HG02588 (cell line): ENCODE results near the gene RPRD1A.
"Not testable (repeated sequence)": the region's sequence is repeated elsewhere in the genome, so short reads cannot be mapped to it uniquely, and the experiment has no call there.

ENCODE experiments used
- ATAC-seq: cut with Tn5 transposase; IDR thresholded peaks from one replicate; pipeline ENCODE4 v1.9.1; 2021; ENCODE audit warnings: mild to moderate bottlenecking, moderate library complexity; ENCODE audit not compliant: unreplicated experiment

The RPRD1A gene

DNA sequence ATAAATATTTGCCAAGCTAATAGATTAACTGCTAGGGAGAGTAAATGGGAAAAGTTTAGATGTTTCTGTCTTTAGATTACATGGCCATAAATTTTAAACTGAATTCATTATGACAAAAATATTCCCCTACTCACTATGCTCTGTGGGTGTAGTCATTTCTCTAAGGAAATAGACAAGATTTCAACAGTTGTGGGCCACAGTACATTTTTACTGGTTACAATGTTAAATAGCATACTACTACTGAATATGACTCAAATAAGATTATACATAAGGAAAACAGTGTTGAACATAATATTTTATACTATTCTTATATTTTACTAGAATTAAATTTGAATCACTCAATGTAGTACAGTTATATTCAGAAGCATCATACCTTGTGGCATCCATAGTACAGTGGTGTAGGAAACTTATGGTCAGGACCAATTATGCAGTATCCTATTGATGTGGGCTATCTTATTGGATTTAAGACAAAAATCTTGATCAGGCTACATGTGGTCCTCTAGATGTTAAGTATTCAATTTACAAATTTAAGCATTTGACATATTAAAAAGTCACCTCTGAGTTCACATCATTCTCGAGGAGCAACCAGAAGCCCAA lies 33.0 kb downstream of the RPRD1A start:
- ATAC-seq, result no peak

DNA sequence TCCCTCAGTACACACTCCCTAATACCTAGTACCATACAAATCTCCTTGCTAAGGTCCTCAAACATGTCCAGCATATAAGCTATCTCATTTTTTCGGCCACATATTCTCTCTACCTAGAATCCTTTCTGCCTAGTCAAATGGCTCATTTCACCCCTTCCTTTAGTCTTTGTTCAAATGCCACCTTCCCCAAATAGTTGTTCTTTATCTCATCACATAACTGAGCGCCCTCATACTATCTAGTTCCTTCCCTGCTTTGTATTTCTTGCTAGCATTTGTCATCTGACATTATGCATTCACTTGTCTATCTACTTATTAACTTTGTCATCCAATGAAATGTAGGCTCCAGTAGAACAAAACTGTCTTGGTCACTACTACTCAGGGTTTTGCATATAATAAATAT lies 35.5 kb downstream of the RPRD1A start:
- no peak for ATAC-seq

DNA sequence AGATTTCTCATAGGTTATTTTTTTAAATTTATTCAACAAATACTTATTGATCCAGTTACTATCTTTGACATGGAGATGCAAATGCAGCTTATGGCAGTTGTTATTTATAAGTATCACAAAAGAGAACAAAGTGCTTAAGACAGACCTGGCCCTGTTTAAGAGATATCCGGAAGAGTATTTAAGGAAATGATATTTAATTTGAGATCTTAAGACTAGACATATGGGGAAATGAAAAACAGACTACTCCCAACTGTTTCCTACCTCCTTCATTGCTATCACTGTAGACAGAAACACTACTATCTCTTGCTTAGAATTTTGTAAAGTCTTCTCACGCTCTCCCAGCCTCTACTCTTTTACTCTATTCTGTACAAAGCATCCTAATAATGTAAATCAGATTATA lies 36.0 kb downstream of the RPRD1A start:
- no peak for ATAC-seq

DNA sequence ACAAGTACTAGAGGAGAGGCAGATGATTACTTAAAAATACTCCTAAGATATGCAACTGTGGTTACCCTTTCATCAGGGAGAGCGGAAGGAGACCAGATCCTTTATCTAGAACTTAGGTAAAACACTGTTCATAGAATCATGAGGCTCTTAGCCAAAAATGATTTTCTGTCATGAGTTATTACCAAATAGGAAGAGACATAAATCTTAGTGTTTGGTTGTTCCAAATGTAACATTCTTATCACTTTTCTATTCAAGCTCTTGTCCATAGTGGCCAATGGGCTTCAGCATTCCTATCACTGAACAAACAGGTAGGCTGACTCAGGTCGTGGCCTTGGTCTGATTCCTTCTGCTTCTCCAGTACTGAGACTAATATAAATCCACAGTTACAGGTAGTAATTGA lies 38.5 kb downstream of the RPRD1A start:
- no peak for ATAC-seq

DNA sequence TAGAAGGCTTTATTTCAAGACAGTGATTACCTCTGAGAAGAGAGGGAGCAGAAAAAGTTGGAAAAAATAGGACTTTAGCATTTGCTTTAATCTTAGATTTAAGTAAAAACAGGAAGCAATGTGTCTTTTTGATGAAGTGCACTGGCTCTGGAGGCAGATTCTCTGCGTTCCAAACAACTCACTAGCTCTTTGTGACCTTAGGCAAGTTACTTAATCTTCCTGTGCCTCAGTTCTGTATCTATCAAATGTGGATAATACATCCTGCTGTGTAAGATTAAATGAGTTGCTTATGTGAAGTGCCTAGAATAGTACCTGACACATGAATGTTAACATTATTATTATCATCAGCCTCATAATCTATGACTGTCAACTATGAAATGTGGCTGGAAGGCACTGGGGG lies 42.3 kb downstream of the RPRD1A start:
- ATAC-seq, result no peak

DNA sequence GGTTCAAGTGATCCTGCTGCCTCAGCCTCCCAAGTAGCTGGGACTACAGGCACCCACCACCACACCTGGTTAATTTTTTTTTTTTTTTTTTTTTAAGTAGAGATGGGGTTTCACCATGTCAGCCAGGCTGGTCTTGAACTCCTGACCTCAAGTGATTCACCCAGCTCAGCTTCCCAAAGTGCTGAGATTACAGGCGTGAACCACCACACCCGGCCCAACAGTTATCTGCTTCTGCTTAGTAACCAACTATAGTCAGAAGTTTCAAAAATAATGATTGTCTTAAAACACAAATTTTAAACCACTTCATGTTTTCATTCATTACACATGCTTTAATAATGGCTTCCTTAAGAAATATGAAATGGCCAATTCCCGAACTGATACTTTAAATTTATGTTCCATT lies 43.1 kb downstream of the RPRD1A start:
- ATAC-seq, result not testable (repeated sequence)

DNA sequence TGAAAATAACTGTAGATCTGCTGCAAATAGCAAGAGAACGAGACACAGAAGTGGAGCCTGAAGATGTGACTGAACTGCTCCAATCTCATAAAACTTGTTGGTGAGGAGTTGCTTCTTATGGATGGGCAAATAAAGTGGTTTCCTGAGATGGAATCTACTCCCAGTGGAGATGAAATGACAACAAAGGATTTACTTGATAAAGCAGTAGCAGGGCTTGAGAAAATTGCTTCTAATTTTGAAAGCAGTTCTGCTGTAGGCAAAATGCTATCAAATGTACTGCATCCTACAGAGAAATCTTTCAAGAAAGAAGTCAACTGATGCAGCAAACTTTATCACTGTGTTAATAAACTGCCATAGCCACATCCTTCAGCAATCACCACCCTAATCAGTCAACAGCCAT lies 44.0 kb downstream of the RPRD1A start:
- ATAC-seq, result no peak

DNA sequence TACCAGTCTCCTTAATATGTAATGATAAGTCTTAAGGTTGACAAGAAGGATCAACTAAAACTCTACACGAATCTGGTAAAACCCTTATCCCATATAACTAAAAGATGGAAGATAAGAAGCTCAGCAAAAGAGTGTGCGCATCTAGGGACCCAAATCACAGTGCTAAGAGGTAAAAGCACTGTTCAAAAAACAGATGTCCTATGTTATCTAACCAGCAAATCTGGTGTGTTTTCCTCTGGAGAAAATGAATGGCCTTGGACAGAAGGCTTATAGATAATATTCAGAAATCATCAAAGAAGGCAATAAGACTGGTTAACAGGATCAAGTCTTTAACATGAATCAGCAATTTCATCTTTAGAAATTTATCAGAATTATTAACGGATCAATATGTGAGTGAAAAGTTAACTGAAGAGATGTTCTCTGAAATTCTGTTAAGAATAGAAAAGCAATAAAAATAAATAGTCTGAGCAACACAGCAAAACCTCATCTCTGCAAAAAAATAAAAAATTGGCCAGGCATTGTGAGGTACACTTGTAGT lies 47.1 kb downstream of the RPRD1A start:
- ATAC-seq, result no peak

DNA sequence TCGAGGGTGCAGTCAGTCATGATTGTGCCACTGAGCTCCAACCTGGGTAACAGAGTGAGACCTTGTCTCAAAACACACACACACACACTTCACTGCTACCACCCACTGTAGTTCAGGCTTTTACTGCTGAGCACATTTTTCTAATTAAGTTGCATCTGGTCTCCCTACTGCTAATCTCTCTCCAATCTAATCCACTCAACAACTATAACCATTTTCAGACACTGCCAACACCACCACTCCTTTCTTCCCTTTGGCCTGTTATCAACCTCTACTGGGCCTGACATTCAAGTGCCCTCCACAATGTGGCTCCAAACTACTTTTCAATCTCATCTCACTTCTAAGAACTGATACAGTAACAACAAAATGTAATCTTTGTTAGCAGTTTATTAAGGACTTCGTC lies 50.1 kb downstream of the RPRD1A start:
- ATAC-seq, result no peak

DNA sequence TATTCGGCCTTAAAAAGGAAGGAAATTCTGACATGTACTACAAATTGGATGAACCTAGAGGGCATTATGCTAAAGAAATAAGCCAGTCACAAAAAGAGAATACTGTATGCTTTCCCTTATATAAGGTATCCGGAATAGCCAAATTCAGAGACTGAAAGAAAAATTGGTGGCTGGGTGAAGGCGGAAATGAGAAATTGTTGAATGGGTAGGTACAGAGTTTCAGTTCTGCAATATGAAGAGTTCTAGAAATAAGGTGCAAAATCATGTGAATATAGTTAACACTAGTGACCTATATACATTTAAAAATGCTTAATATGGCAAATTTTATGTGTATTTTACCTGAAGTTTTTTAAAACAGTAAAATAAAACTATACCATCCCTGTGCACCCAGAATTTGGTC lies 51.7 kb downstream of the RPRD1A start:
- ATAC-seq, result peak; percentile 89

DNA sequence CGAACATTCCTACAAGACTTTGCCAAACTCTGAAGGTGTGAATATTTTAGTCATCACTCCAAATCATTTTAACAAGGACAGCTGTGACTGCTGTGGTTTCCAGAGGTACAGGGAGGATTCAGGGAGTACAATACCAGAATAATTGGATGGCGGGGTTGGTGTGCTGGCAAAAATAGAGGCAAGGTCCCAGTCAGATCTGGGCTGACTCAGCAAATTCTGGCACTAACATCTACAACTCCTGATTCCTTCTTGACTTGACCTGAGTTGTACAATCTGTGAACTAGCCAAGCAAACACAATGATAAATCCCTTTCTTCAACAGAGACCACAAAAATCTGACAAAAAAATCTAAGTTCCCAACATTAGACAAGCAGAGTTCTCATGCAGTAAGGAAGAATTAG lies 54.5 kb downstream of the RPRD1A start:
- ATAC-seq, result no peak

DNA sequence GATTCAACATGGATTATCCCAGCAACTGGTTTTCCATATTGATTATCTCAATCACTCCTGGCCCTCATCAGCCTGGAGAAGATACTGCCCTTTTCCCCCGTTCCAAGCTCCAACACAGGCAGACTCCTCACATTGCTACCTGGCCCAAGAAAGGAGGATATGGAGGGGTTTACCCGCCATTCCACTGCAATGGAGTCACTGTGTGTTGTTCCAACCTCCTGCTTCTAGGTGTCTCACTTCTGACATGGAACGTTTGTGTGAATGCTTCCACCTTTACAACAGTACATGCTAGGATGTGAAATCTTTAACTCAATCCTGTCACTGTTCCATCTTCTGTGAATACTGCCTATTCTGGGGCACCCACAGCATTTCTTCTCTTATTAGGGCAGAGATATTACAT lies 58.1 kb downstream of the RPRD1A start:
- ATAC-seq, result no peak

DNA sequence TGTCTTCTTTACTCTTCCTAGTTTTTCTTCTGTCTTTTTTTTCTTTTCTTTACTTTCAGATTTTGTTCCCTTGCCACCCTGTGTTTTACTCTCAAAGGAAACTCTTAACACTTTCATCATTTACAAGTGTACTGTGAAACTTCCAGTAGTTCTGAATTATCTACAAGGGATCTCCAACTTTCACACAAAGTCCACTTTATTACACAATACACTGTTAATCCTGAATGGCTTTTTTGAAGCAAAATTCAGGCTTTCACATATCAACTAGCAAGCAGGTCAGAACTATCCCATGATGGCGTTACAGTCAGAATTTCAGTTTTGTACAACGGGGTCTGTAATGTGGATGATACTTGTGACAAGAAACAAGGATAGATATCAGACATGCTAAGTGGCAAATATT lies 60.4 kb downstream of the RPRD1A start:
- no peak for ATAC-seq

DNA sequence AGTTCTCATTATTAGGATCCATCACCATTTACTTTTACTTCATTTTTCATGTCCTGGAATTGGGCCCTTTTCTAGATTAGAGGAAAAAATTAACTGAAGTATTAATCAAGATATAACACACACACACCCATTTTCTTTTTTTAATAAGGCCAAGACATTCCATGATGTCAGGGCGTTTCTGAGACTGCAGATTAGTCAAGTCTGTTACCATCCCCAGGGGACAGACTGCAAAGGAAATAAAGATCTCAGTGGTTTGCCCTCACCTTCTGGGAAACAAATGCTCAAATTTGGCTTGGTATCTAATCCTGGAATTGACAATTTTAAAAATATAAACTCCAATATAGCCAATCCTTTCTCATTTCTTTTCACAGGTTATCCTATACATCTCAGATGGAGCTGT lies 67.4 kb downstream of the RPRD1A start:
- ATAC-seq, result no peak

DNA sequence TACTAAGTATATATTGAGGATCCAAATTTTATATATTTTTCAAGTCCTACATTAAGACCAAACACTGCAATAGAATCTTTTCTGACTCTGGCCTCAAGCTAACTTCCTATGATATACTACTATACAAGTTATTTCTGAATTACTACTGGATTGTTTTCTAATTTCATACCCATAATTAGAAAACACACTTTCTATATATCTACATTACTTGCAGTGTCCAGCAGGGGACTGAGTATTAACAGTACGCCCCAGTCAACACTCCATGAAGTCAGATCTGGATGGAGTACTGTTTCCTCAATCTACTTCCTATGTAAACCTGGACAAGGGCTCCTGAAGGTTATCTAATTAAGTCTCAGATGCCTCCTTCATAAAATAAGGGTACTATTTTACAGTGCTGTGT lies 68.4 kb downstream of the RPRD1A start:
- no peak for ATAC-seq

DNA sequence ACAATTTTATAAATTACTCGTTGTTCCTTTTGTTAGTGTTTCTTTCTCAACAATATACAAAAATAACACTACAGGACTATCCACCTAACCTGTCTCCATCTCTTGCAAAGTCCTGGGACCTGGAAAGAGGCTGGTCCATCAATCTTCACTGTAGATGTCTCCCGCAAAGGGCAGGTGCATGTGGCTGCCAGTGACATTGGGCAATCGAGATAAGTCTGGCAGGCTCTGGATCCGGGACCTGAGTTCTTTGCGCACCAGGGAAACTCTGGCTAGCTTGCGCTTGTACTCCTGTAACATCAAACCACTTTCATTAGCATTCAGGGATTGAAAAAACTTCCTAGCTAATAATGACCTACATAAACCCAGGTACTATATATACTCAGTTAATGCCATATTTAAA lies 74.3 kb downstream of the RPRD1A start:
- no peak for ATAC-seq

DNA sequence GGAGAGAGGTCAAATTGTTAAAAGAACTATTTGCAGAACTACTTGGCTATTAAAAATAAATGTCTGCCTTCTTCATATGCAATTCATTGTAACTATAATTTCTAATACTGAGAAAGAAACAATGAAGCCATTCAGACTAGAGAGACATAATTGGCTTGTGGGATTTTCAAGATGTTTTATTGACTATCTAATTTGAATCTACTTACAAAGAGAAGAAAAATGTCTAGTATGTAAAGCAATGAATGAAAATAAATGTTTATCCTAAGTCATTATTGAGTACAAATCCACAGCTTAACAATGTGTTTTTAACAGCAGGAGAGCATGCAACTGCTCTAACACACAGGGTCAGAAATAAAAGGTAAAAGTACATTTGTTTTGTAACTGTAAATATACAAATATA lies 75.7 kb downstream of the RPRD1A start:
- no peak for ATAC-seq

DNA sequence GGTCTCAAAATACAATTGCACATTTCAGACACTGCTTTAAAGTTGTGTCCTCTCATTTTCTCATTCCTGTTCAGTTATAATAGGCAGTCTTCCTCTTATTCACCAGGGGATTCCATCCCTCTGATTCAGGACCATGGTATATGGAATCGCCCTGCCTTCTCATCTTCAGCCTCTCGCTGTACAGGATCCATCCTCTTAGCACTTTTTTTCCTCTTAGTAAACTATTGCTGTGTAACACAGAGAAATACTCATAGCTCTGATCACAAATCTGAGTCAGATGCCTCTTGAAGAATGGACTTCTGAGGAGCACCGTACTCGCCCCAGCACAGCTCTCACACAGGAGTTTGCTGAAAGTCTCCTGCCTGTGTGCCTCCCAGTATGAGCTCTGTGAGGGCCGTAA lies 83.5 kb downstream of the RPRD1A start:
- ATAC-seq, result no peak

DNA sequence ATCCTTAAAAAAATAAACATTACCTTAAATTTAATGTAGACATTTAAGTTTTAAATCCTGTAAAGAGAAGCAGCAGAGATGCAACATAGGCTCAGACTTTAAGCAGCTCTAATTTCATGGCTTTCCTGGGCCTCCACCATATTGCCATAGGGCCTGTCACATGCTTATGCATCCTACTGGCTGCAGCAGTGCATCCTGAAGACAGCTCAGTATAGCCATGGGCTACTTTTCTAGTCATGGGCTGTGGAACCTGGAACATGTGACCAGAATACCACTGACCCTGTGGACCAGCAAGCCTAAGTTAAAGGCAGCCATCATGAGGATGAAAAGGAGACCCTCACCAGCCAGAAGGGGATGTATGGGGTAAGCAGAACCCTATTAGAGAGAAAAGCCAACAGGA lies 84.2 kb downstream of the RPRD1A start:
- ATAC-seq, result no peak

DNA sequence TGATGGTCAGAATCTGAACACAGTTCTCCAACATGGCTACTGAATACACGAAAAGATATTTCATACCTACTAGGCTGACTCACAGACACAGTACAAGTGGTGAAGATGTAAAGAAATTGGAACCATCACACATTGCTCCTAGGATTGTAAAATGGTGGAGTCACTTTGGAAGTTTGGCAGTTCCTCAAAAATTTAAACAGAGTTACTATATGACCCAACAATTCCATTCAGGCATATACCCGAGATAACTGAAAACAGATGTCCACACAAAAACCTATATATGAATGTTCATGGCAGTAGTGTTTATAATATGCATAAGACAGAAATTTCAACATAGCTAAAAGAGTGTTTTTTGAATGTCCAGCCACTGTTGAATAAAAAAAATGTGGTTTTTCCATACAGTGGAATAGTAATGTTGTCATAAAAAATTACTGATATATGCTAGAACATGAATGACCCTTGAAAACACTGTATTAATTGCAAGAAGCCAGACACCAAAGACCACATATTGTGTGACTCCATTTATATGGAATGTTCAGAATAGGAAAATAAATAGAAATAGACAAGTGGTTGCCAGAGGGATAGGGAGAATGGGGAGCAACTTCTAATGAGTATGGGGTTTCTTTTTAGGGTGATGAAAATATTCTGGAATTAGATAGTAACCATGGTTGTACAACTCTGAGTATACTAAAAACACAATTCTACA lies 84.8 kb downstream of the RPRD1A start:
- no peak for ATAC-seq

DNA sequence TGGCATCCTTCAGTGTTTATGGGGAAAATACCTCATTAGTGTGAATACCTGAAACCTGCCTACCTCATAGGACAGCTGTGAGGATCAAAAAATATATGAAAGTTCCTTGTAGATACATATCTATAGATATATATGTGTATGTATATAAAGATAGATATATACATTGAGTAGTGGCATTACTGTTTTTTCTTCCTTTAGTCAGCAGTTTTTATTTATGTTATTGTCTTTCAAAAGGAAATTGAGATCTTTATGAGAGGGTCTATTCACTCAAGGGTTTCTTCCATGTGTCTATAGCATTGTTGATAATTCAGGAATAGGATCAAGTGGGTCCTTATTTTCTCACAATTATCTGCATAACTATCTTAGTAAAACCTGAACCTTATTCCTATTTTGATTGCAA lies 88.2 kb downstream of the RPRD1A start:
- ATAC-seq, result no peak

DNA sequence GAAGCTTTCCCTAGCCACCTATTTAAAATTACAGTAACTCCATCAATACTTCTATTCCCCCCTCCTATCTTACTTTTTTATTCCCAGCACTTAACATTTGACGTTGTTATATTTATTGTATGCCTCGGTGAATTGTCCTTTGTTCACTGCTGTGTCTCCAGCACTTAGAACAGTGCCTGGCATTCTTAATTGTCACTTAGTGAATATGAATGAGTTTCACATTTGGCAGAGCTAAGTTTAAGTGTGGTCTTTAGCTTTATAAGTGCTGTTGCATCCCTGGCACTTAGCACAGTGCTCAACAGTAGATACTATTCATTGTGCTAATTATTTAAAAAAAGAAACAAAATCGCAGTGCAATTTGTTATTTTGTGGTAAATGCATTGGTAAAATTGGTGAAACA lies 93.2 kb downstream of the RPRD1A start:
- ATAC-seq, result no peak

DNA sequence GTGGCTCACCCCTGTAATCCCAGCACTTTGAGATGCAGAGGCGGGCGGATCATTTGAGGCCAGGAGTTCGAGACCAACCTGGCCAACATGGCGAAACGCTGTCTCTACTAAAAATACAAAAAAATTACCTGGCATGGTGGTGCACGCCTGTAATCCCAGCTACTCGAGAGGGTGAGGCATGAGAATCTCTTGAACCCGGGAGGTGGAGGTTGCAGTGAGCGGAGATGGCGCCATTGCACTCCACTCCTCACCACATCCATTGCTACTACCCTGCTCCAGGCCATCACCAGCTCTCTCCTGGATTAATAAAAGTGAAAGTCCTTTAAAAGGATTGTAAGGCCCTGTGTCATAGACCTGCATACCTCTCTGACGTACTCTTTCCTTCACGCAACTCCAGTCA lies 93.7 kb downstream of the RPRD1A start:
- no peak for ATAC-seq
